ENCODE measurements around the gene WIPF2.

GRCh38 chr17:40253565-40253964 is 34.5 kb downstream of the WIPF2 start:
- TF ChIP-seq, protein P1, sequence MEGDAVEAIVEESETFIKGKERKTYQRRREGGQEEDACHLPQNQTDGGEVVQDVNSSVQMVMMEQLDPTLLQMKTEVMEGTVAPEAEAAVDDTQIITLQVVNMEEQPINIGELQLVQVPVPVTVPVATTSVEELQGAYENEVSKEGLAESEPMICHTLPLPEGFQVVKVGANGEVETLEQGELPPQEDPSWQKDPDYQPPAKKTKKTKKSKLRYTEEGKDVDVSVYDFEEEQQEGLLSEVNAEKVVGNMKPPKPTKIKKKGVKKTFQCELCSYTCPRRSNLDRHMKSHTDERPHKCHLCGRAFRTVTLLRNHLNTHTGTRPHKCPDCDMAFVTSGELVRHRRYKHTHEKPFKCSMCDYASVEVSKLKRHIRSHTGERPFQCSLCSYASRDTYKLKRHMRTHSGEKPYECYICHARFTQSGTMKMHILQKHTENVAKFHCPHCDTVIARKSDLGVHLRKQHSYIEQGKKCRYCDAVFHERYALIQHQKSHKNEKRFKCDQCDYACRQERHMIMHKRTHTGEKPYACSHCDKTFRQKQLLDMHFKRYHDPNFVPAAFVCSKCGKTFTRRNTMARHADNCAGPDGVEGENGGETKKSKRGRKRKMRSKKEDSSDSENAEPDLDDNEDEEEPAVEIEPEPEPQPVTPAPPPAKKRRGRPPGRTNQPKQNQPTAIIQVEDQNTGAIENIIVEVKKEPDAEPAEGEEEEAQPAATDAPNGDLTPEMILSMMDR (IDR thresholded peaks at IDR 0.05) = no peak
- no peak for TF ChIP-seq POLR2A (IDR thresholded peaks at IDR 0.05)
- TF ChIP-seq EP300 (IDR thresholded peaks at IDR 0.05) = no peak

Data from tibial nerve (tissue), 4 donors.